Measurements from ENCODE around the gene SEMA3B.

Gene SEMA3B

GRCh38 chr3:50235716-50236483 is 33.0 kb upstream of the SEMA3B start, which contains the start of gene GNAI2:
TSS of gene GNAI2 (plus strand) at chr3:50236204. CDS start at chr3:50236336, 132 bp downstream.
- TF ChIP-seq CTCF (IDR thresholded peaks at IDR 0.05; ENCODE audit: unreplicated experiment in 3 of 3) = no peak
- Mint-ChIP-seq H3K36me3 (ENCODE audit: low read depth) (peaks cover 3% of the 10 kb centered on the region), H3K27ac (peak within 1 kb of the TSS; percentile 84 to 98 (median 96)), H3K4me3 (peak within 1 kb of the TSS; percentile 98 to 99 (median 99)), H3K9me3 (no peaks in the 10 kb centered on the region), H3K4me1 (peaks cover 38% of the 10 kb centered on the region), H3K27me3 (ENCODE audit: low read depth) (no peaks in the 10 kb centered on the region)

- H3K4me3 Mint-ChIP-seq = peak overlapping the region; percentile 98 to 99 (median 99)
- H3K9me3 Mint-ChIP-seq = no peaks in the 10 kb centered on the region
- H3K4me1 Mint-ChIP-seq = peaks cover 45% of the 10 kb centered on the region
- no peak for TF ChIP-seq CTCF (IDR thresholded peaks at IDR 0.05; ENCODE audit: unreplicated experiment in 3 of 3)
- peak overlapping the region; percentile 84 to 98 (median 96) for H3K27ac Mint-ChIP-seq
- no peaks in the 10 kb centered on the region for H3K27me3 Mint-ChIP-seq (ENCODE audit: low read depth)
- H3K36me3 Mint-ChIP-seq (ENCODE audit: low read depth) = peaks cover 3% of the 10 kb centered on the region
Observed at GRCh38 chr3:50236484-50237132, 32.3 kb upstream of the SEMA3B start.

GRCh38 chr3:50237133-50237651 is 31.8 kb upstream of the SEMA3B start:
- Mint-ChIP-seq H3K27me3 (ENCODE audit: low read depth) (no peaks in the 10 kb centered on the region), H3K27ac (peak overlapping the region; percentile 84 to 98 (median 96)), H3K9me3 (no peaks in the 10 kb centered on the region), H3K4me1 (peaks cover 45% of the 10 kb centered on the region), H3K36me3 (ENCODE audit: low read depth) (peaks cover 3% of the 10 kb centered on the region), H3K4me3 (peak overlapping the region; percentile 98 to 99 (median 99))
- TF ChIP-seq CTCF (IDR thresholded peaks at IDR 0.05; ENCODE audit: unreplicated experiment in 3 of 3) = no peak

GRCh38 chr3:50237754-50238548 is 31.0 kb upstream of the SEMA3B start:
- H3K4me3 Mint-ChIP-seq = peak overlapping the region; percentile 98 to 99 (median 99)
- no peaks in the 10 kb centered on the region for H3K27me3 Mint-ChIP-seq (ENCODE audit: low read depth)
- peaks cover 51% of the 10 kb centered on the region for H3K4me1 Mint-ChIP-seq
- peaks cover 3% of the 10 kb centered on the region for H3K36me3 Mint-ChIP-seq (ENCODE audit: low read depth)
- H3K9me3 Mint-ChIP-seq = no peaks in the 10 kb centered on the region
- TF ChIP-seq CTCF (IDR thresholded peaks at IDR 0.05; ENCODE audit: unreplicated experiment in 3 of 3) = no peak
- peak overlapping the region; percentile 84 to 98 (median 96) for H3K27ac Mint-ChIP-seq

GRCh38 chr3:50238549-50239026 is 30.4 kb upstream of the SEMA3B start:
- Mint-ChIP-seq H3K27ac (peak overlapping the region; percentile 84 to 98 (median 96)), H3K36me3 (ENCODE audit: low read depth) (peaks cover 3% of the 10 kb centered on the region), H3K9me3 (no peaks in the 10 kb centered on the region), H3K4me3 (peak overlapping the region; percentile 98 to 99 (median 99)), H3K4me1 (peaks cover 47% of the 10 kb centered on the region), H3K27me3 (ENCODE audit: low read depth) (no peaks in the 10 kb centered on the region)
- no peak for TF ChIP-seq CTCF (IDR thresholded peaks at IDR 0.05; ENCODE audit: unreplicated experiment in 3 of 3)
